Gastrocnemius medialis (tissue), 4 donors: Measurements from ENCODE around the gene C10orf71. TPM values are rescaled to one million over a fixed set of nuclear protein-coding genes. Genes with fewer than 3 reads are reported as not detected.

ENCODE experiments used
- ATAC-seq, 2 donors: fragments of 150-250 bp; one replicate each; pipeline ENCODE4 v1.9.1; 2016
- DNase-seq, 2 donors: peaks; one replicate each; pipeline ENCODE4 v3.0.0-alpha.2; 2019
- H3K27ac ChIP-seq, 4 donors: fragments of 200-600 bp; sonication (generic); 1 replicate in 1 of 4; 2 replicates in 3 of 4; pipeline ENCODE4 v1.5.1; 2016 to 2018; ENCODE audit warnings: mild to moderate bottlenecking in 2 of 4, moderate library complexity in 1 of 4
- H3K27me3 ChIP-seq, 3 donors: fragments of 200-600 bp; sonication (generic) in 2 of 3; 1 replicate in 1 of 3; 2 replicates in 2 of 3; pipeline versions ENCODE4 v1.5.1 to v1.6.0; 2016 to 2019; ENCODE audit warnings: mild to moderate bottlenecking in 1 of 3, moderate library complexity in 1 of 3
- H3K36me3 ChIP-seq, 2 donors: fragments of 200-600 bp; sonication (generic) in 1 of 2; one replicate each; pipeline ENCODE4 v1.5.1; 2017 to 2018
- H3K4me1 ChIP-seq, 2 donors: fragments of 200-600 bp; sonication (generic) in 1 of 2; one replicate each; pipeline ENCODE4 v1.5.1; 2016 to 2017; ENCODE audit warnings: mild to moderate bottlenecking in 2 of 2
- H3K4me3 ChIP-seq, 4 donors: fragments of 200-600 bp; sonication (generic) in 3 of 4; 1 replicate in 1 of 4; 2 replicates in 3 of 4; pipeline ENCODE4 v1.5.1; 2016 to 2019; ENCODE audit warnings: mild to moderate bottlenecking in 2 of 4
- H3K9me3 ChIP-seq, 3 donors: fragments of 200-600 bp; sonication (generic) in 2 of 3; 1 replicate in 1 of 3; 2 replicates in 2 of 3; pipeline ENCODE4 v1.5.1; 2016 to 2019
- POLR2A ChIP-seq, 2 donors: fragments of 450-650 bp; IDR thresholded peaks; one replicate each; pipeline ENCODE4 v1.6.1; 2017; ENCODE audit warnings: antibody characterized with exemption in 2 of 2, mild to moderate bottlenecking in 2 of 2, moderate library complexity in 2 of 2
- in situ Hi-C, 4 donors: fragments of 200-750 bp; cut with MboI; loops; one replicate each; pipeline versions ENCODE4 v1.15.0 to v1.8.0; 2017; ENCODE audit warnings: low sequenced_read_pairs in 4 of 4
- intact Hi-C: fragments of 100-400 bp; cut with DNase I; formaldehyde crosslinking; loops from one replicate; pipeline ENCODE4 v1.15.1; 2023; ENCODE audit warnings: low total_unique reads
- total RNA-seq, 4 donors: library from RNA; depleted of rRNA; stranded (reverse); fragments of >200 nt; gene quantifications; one replicate each; pipeline versions ENCODE4 v1.1.0 to v1.2.3, GENCODE V29; 2016
- TF ChIP-seq, protein P1 (sequence below), 5 experiments: fragments of 450-650 bp in 3 of 5; fragments of 200-600 bp in 2 of 5; sonication (generic) in 2 of 5; IDR thresholded peaks in 4 of 5; conservative IDR thresholded peaks in 1 of 5; 1 replicate in 4 of 5; 2 replicates in 1 of 5; pipeline ENCODE4 v1.5.1; 2016 to 2019; ENCODE audit warnings: antibody characterized with exemption in 5 of 5, mild to moderate bottlenecking in 3 of 5, moderate library complexity in 3 of 5

Gene C10orf71
- total RNA-seq, 4 donors from 2014 or later, result 26.5 to 208 (median 69.6) TPM

GRCh38 chr10:49353895-49354566 is 55.1 kb downstream of the C10orf71 start:
- in situ Hi-C loops (loop anchor here in 1 of 4 donors (25.0 kb wide), 1 partner anchor 367 kb away; no protein-coding TSS in a partner anchor), intact Hi-C loops (no loop called here)
- Histone ChIP-seq H3K9me3 (no peaks in the 10 kb centered on the region), H3K4me3 (no peak overlapping the region), H3K27ac (no peak overlapping the region), H3K27me3 (no peaks in the 10 kb centered on the region), H3K36me3 (no peaks in the 10 kb centered on the region), H3K4me1 (no peaks in the 10 kb centered on the region)
- DNase-seq (no peak), ATAC-seq (no peak)
- TF ChIP-seq, protein P1, sequence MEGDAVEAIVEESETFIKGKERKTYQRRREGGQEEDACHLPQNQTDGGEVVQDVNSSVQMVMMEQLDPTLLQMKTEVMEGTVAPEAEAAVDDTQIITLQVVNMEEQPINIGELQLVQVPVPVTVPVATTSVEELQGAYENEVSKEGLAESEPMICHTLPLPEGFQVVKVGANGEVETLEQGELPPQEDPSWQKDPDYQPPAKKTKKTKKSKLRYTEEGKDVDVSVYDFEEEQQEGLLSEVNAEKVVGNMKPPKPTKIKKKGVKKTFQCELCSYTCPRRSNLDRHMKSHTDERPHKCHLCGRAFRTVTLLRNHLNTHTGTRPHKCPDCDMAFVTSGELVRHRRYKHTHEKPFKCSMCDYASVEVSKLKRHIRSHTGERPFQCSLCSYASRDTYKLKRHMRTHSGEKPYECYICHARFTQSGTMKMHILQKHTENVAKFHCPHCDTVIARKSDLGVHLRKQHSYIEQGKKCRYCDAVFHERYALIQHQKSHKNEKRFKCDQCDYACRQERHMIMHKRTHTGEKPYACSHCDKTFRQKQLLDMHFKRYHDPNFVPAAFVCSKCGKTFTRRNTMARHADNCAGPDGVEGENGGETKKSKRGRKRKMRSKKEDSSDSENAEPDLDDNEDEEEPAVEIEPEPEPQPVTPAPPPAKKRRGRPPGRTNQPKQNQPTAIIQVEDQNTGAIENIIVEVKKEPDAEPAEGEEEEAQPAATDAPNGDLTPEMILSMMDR (IDR thresholded peaks at IDR 0.05 in 4 of 5, conservative IDR thresholded peaks at IDR 0.05 in 1 of 5), result no peak
- no peak for TF ChIP-seq POLR2A (IDR thresholded peaks at IDR 0.05)

DNA sequence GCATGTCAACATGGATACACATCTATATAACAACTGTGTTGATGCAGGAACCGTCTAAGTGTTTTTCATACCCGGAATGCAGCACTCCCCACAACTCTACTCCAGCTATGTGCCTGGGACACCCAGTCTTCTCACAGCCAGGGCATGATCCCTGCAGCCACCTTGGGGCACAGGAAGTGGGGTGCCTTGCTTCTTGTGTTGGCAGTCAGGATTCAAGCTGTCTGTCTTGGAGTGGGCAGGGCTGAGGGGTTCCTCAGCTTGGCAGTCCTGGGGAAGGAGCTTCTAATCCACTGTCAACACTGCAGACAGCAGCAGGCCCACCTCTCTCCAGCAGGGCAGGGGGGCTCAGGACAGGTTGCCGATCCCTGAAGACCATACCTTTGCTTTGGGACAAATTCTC is 55.6 kb downstream of the C10orf71 start:
- H3K36me3 ChIP-seq, result no peaks in the 10 kb centered on the region
- no peaks in the 10 kb centered on the region for H3K9me3 ChIP-seq
- in situ Hi-C loops, result loop anchor here in 1 of 4 donors (25.0 kb wide), 1 partner anchor 367 kb away; no protein-coding TSS in a partner anchor
- no peak overlapping the region for H3K27ac ChIP-seq
- TF ChIP-seq, protein P1 (IDR thresholded peaks at IDR 0.05 in 4 of 5, conservative IDR thresholded peaks at IDR 0.05 in 1 of 5), result no peak
- TF ChIP-seq POLR2A (IDR thresholded peaks at IDR 0.05), result no peak
- no peaks in the 10 kb centered on the region for H3K4me1 ChIP-seq
- DNase-seq (no peak), ATAC-seq (no peak)
- H3K4me3 ChIP-seq, result no peak overlapping the region
- intact Hi-C loops, result no loop called here
- H3K27me3 ChIP-seq, result no peaks in the 10 kb centered on the region

GRCh38 chr10:49355221-49355620 is 56.3 kb downstream of the C10orf71 start:
- TF ChIP-seq, protein P1 (IDR thresholded peaks at IDR 0.05 in 4 of 5, conservative IDR thresholded peaks at IDR 0.05 in 1 of 5), result no peak
- ATAC-seq (no peak), DNase-seq (no peak)
- in situ Hi-C loops (loop anchor here in 1 of 4 donors (25.0 kb wide), 1 partner anchor 368 kb away; no protein-coding TSS in a partner anchor), intact Hi-C loops (no loop called here)
- no peaks in the 10 kb centered on the region for H3K36me3 ChIP-seq
- H3K27me3 ChIP-seq, result no peaks in the 10 kb centered on the region
- H3K27ac ChIP-seq, result no peak overlapping the region
- H3K4me1 ChIP-seq, result no peaks in the 10 kb centered on the region
- H3K9me3 ChIP-seq, result no peaks in the 10 kb centered on the region
- H3K4me3 ChIP-seq, result no peak overlapping the region

DNA sequence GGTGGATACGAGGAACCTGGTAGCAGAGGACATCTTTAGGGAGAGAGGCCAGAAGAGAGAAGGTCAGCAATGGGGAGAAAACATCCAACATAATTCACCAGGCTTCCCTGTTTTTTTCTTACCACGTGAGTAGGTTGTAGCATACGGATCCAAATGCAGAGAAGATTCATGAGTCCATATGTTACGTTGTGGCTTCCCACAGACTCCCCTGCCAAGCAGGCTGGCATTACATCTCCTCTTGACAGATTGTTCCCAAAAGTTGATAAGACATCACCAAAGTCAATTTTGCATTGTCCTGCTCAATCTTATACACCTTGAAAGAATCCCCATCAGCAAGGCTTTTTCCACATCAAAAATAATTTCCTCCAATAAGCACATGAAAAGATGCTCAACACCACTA is 57.2 kb downstream of the C10orf71 start:
- Histone ChIP-seq H3K4me3 (no peak overlapping the region), H3K27me3 (no peaks in the 10 kb centered on the region), H3K36me3 (no peaks in the 10 kb centered on the region), H3K27ac (no peak overlapping the region), H3K4me1 (no peaks in the 10 kb centered on the region), H3K9me3 (no peaks in the 10 kb centered on the region)
- DNase-seq, result no peak
- TF ChIP-seq, protein P1 (IDR thresholded peaks at IDR 0.05 in 4 of 5, conservative IDR thresholded peaks at IDR 0.05 in 1 of 5), result no peak
- TF ChIP-seq POLR2A (IDR thresholded peaks at IDR 0.05), result no peak
- ATAC-seq, result no peak
- intact Hi-C loops (no loop called here), in situ Hi-C loops (loop anchor here in 1 of 4 donors (25.0 kb wide), 1 partner anchor 369 kb away; no protein-coding TSS in a partner anchor)
